Tibial artery (tissue), 4 donors: Measurements from ENCODE around the gene WDTC1.

ENCODE experiments used
- DNase-seq, 2 donors: peaks; one replicate each; pipeline ENCODE4 v3.0.0-alpha.2; 2019
- H3K27ac ChIP-seq, 2 donors: fragments of 200-600 bp; sonication (generic) in 1 of 2; 1 replicate in 1 of 2; 2 replicates in 1 of 2; pipeline ENCODE4 v1.5.1; 2018 to 2019; ENCODE audit warnings: mild to moderate bottlenecking in 1 of 2
- H3K27me3 ChIP-seq, 2 donors: fragments of 200-600 bp; sonication (generic) in 1 of 2; one replicate each; pipeline versions ENCODE4 v1.5.1 to v1.6.0; 2016 to 2019
- H3K36me3 ChIP-seq, 3 donors: fragments of 200-600 bp; sonication (generic) in 2 of 3; one replicate each; pipeline ENCODE4 v1.5.1; 2016 to 2019; ENCODE audit warnings: mild to moderate bottlenecking in 2 of 3
- H3K4me1 ChIP-seq, 4 donors: fragments of 200-600 bp; sonication (generic) in 2 of 4; 1 replicate in 3 of 4; 2 replicates in 1 of 4; pipeline ENCODE4 v1.5.1; 2016 to 2019
- H3K4me3 ChIP-seq, 2 donors: fragments of 200-600 bp; sonication (generic) in 1 of 2; 1 replicate in 1 of 2; 2 replicates in 1 of 2; pipeline ENCODE4 v1.5.1; 2018 to 2019; ENCODE audit warnings: mild to moderate bottlenecking in 2 of 2
- H3K9me3 ChIP-seq, 3 donors: fragments of 200-600 bp; sonication (generic) in 1 of 3; one replicate each; pipeline ENCODE4 v1.5.1; 2016 to 2019
- intact Hi-C: fragments of 100-400 bp; cut with DNase I; formaldehyde crosslinking; loops from one replicate; pipeline ENCODE4 v1.15.0; 2023; ENCODE audit warnings: low total_unique reads
- TF ChIP-seq, protein P1 (sequence below), 2 experiments: fragments of 200-600 bp in 1 of 2; fragments of 450-650 bp in 1 of 2; IDR thresholded peaks; one replicate each; pipeline ENCODE4 v1.5.1; 2017 to 2019; ENCODE audit warnings: antibody characterized with exemption in 2 of 2, mild to moderate bottlenecking in 1 of 2, moderate library complexity in 1 of 2

Gene WDTC1

DNA sequence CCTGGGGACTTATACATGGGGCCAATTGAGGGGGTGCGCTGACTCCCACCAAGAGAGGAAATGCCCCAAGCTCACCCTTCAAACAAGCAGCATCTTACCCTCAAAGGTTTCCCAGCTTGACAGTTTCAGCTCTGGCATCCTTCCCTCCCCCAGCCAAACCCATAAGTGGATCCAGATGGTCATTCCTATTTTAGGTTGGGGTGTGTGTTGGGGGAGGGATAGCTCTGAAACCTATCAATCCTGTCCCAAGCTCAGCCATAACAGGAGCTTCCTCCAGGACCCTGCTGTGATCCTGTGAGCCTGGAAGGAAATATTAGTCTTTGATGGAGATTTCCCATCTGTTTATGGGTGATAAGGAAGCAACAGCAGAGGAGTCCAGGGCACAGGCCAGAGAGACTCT, 84.2 kb downstream of the WDTC1 start:
- TF ChIP-seq, protein P1, sequence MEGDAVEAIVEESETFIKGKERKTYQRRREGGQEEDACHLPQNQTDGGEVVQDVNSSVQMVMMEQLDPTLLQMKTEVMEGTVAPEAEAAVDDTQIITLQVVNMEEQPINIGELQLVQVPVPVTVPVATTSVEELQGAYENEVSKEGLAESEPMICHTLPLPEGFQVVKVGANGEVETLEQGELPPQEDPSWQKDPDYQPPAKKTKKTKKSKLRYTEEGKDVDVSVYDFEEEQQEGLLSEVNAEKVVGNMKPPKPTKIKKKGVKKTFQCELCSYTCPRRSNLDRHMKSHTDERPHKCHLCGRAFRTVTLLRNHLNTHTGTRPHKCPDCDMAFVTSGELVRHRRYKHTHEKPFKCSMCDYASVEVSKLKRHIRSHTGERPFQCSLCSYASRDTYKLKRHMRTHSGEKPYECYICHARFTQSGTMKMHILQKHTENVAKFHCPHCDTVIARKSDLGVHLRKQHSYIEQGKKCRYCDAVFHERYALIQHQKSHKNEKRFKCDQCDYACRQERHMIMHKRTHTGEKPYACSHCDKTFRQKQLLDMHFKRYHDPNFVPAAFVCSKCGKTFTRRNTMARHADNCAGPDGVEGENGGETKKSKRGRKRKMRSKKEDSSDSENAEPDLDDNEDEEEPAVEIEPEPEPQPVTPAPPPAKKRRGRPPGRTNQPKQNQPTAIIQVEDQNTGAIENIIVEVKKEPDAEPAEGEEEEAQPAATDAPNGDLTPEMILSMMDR (IDR thresholded peaks at IDR 0.05) = no peak
- Histone ChIP-seq H3K36me3 (no peaks in the 10 kb centered on the region), H3K27ac (no peak overlapping the region), H3K27me3 (peaks cover 0 to 24% of the 10 kb centered on the region in 2 donors), H3K9me3 (no peaks in the 10 kb centered on the region), H3K4me1 (peaks cover 0 to 16% (median 9%) of the 10 kb centered on the region in 4 donors), H3K4me3 (no peak overlapping the region)
- intact Hi-C loops = no loop called here
- DNase-seq = no peak

DNA sequence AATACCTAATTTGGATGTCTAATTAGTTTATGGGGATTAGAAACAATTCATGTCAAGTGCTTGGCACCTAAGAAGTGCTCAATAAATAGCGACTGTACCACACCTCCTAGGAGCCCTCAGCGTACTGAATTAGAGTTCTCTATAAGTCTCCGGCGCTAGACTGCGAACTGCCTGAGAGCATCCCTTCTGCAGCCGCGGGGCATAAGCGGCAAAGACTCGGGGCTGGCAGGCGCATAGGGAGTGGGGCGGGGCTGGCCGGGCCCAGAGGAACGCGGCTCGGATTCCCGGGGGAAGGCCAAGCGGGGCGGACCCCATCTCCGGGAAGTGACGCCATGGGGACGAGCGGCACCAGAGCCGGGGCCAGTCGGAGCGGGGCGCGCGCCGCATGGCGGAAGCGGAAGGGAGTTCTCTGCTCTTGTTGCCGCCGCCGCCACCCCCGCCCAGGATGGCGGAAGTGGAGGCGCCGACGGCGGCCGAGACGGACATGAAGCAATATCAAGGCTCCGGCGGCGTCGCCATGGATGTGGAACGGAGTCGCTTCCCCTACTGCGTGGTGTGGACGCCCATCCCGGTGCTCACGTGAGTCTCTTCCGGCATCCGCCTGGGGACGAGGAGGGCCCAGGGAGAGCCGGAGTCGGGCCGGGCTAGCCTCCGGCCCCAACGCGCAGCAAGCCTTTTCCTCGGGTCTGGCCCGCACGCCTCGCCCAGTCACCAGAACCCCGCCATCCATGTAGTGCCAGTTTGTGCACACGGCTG, 87.6 kb downstream of the WDTC1 start, which contains the start of gene TMEM222:
TMEM222 (plus strand) TSS at position 351 of the 756 bp plus-strand sequence; CDS start at position 386, 35 bp downstream.
- DNase-seq = peak; percentile 96 to 99
- H3K4me1 ChIP-seq = peaks cover 0 to 42% (median 28%) of the 10 kb centered on the region in 4 donors
- H3K9me3 ChIP-seq = no peaks in the 10 kb centered on the region
- H3K36me3 ChIP-seq = peaks cover 16 to 29% (median 18%) of the 10 kb centered on the region in 3 donors
- H3K27ac ChIP-seq = peak within 1 kb of the TSS; percentile 88 to 92
- peak within 1 kb of the TSS; percentile 74 to 88 for H3K4me3 ChIP-seq
- intact Hi-C loops = no loop called here
- TF ChIP-seq, protein P1 (IDR thresholded peaks at IDR 0.05) = peak; percentile 25 to 36
- H3K27me3 ChIP-seq = peaks cover 0 to 23% of the 10 kb centered on the region in 2 donors

DNA sequence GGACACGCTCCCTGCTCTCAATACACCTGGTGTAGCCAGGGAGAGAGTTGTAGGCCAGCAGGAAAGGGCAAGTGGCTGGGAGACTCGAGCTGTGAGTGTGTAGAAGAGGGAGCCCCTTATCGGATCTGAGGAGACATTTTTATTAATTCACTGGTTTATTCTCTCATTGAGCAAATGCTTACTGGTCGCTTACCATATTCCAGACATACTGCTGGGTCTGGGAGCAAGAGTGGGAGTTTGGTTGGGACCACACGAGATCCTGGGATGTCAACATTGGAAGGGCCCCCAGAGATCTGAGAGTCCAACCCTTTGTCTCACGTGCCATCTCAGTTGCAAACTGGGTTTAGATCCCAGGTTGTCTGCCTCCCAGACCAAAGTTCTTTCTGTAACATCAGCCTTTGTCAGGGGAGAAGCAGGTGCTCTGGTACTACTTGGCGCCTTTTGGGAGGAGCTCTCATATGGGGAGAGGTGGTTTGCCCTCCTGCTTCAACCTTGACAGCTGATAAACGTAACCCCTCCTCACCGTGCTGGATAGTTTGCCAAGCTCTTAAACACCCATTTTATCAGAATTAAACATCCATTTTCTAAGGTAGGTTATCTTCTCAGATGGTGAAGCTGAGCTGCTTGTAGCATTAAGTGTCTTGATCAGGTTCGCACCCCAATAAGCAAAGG, 88.3 kb downstream of the WDTC1 start:
- no peak for DNase-seq
- TF ChIP-seq, protein P1 (IDR thresholded peaks at IDR 0.05) = no peak
- Histone ChIP-seq H3K27me3 (peaks cover 0 to 19% of the 10 kb centered on the region in 2 donors), H3K27ac (peak overlapping the region; percentile 88 to 92), H3K4me1 (peaks cover 0 to 46% (median 28%) of the 10 kb centered on the region in 4 donors), H3K4me3 (peak overlapping the region; percentile 74 to 88), H3K36me3 (peaks cover 16 to 34% (median 18%) of the 10 kb centered on the region in 3 donors), H3K9me3 (no peaks in the 10 kb centered on the region)
- intact Hi-C loops = no loop called here

DNA sequence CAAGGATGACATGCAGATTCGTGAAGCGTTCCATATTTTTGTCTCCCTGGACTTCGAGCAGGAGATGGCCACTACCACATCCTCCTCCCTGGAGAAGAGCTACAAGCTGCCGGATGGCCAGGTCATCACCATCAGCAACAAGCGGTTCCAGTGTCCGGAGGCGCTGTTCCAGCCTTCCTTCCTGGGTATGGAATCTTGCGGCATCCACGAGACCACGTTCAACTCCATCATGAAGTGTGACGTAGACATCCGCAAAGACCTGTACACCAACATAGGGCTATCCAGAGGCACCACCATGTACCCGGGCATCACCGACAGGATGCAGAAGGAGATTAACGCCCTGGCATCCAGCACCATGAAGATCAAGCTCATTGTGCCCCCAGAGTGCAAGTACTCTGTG, 90.9 kb downstream of the WDTC1 start:
- intact Hi-C loops = no loop called here
- Histone ChIP-seq H3K36me3 (peaks cover 16 to 58% (median 34%) of the 10 kb centered on the region in 3 donors), H3K4me3 (no peak overlapping the region), H3K27ac (no peak overlapping the region), H3K4me1 (peaks cover 0 to 56% (median 28%) of the 10 kb centered on the region in 4 donors), H3K27me3 (no peaks in the 10 kb centered on the region), H3K9me3 (no peaks in the 10 kb centered on the region)
- TF ChIP-seq, protein P1 (IDR thresholded peaks at IDR 0.05) = no peak
- DNase-seq = no peak

DNA sequence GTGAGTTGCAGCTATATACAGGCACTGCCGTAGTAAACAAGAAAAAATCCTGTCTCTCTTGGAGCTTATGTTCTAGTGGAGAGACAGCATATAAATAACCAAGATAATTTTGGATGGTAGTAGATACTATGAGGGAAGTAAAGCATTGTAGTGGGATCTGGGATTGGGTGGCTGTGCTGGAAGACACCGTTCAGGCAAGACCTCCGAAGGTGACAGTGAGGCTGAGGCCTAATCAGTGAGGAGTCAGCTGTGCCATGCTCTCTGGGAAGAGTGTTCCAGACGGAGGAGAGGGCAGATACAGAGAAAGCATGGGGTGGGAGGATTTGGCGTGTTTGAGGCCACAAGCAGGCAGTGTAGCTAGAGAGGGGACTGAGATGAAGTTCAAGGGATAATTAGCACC, 93.5 kb downstream of the WDTC1 start:
- Histone ChIP-seq H3K4me3 (no peak overlapping the region), H3K27me3 (no peaks in the 10 kb centered on the region), H3K27ac (no peak overlapping the region), H3K36me3 (peaks cover 36 to 85% (median 58%) of the 10 kb centered on the region in 3 donors), H3K4me1 (peaks cover 0 to 52% (median 22%) of the 10 kb centered on the region in 4 donors), H3K9me3 (no peaks in the 10 kb centered on the region)
- TF ChIP-seq, protein P1 (IDR thresholded peaks at IDR 0.05) = no peak
- no peak for DNase-seq
- intact Hi-C loops = no loop called here
